Prostate gland (tissue), 2 donors: ENCODE measurements around the gene MSL3. TPM values are rescaled to one million over a fixed set of nuclear protein-coding genes. Genes with fewer than 3 reads are reported as not detected.

ENCODE experiments used
- DNase-seq: peaks from one replicate; pipeline ENCODE4 v3.0.0-alpha.2; 2019; ENCODE audit warnings: low spot score
- H3K27ac ChIP-seq, 2 donors: fragments of 200-600 bp; sonication (generic); 2 replicates each; pipeline ENCODE4 v1.5.1; 2017 to 2019
- H3K27me3 ChIP-seq: fragments of 200-600 bp; sonication (generic); replicated peaks from 2 replicates; pipeline ENCODE4 v1.5.1; 2019; ENCODE audit not compliant: insufficient read depth
- H3K36me3 ChIP-seq, 2 donors: fragments of 200-600 bp; sonication (generic); 1 replicate in 1 of 2; 2 replicates in 1 of 2; pipeline versions ENCODE4 v1.5.1 to v1.8.1; 2017 to 2019
- H3K4me1 ChIP-seq: fragments of 200-600 bp; sonication (generic); replicated peaks from 2 replicates; pipeline ENCODE4 v1.5.1; 2019
- H3K4me3 ChIP-seq, 2 donors: fragments of 200-600 bp; sonication (generic); 2 replicates each; pipeline ENCODE4 v1.5.1; 2017 to 2019
- H3K9me3 ChIP-seq: fragments of 200-600 bp; sonication (generic); 2 replicates; pipeline ENCODE4 v1.5.1; 2017
- POLR2A ChIP-seq: fragments of 450-650 bp; IDR thresholded peaks from one replicate; pipeline ENCODE4 v1.6.1; 2016; ENCODE audit warnings: antibody characterized with exemption, mild to moderate bottlenecking
- POLR2AphosphoS5 ChIP-seq: sonication (generic); formaldehyde crosslinking; IDR thresholded peaks from one replicate; pipeline ENCODE4 v1.6.1; 2017; ENCODE audit warnings: antibody characterized with exemption
- WGBS: methylation state at CpG from one replicate; pipeline ENCODE4 v1.1.5; 2018; 5-methylcytosine and 5-hydroxymethylcytosine counted together
- intact Hi-C: fragments of 100-400 bp; cut with DNase I; formaldehyde crosslinking; loops from one replicate; pipeline ENCODE4 v1.14.2; 2022
- total RNA-seq, 2 donors: library from RNA; depleted of rRNA; stranded (reverse); fragments of >200 nt; gene quantifications; one replicate each; pipeline ENCODE4 v1.1.0, GENCODE V29; 2016
- TF ChIP-seq, protein P1 (sequence below), 4 experiments: fragments of 200-600 bp in 2 of 4; fragments of 450-650 bp in 2 of 4; sonication (generic) in 2 of 4; IDR thresholded peaks; 1 replicate in 3 of 4; 2 replicates in 1 of 4; pipeline ENCODE4 v1.5.1; 2016 to 2019; ENCODE audit warnings: antibody characterized with exemption in 4 of 4, mild to moderate bottlenecking in 2 of 4, moderate library complexity in 2 of 4

The MSL3 gene
- total RNA-seq, 2 donors from 2014 or later: 13.4 to 34.8 TPM

DNA sequence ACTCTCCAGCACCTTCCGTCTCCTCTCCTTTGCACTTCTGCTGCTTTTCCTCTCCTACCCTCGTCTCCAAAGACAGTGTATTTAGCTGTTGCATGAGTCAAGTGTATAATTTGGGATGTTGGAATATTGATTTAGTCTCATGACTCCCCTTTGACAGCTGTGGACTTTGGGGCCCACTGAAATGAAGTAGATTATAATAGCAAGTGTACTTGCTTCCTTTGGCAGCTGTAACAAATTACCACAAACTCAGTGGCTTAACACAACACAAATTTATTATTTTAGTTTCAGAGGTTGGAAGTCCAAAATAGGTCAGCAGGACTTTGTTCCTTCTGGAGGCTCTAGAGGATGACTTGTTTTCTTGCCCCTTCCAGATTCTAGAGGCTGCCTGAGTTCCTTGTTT, 29.5 kb upstream of the MSL3 start:
- TF ChIP-seq POLR2AphosphoS5 (no peak), POLR2A (no peak)
- TF ChIP-seq, protein P1, sequence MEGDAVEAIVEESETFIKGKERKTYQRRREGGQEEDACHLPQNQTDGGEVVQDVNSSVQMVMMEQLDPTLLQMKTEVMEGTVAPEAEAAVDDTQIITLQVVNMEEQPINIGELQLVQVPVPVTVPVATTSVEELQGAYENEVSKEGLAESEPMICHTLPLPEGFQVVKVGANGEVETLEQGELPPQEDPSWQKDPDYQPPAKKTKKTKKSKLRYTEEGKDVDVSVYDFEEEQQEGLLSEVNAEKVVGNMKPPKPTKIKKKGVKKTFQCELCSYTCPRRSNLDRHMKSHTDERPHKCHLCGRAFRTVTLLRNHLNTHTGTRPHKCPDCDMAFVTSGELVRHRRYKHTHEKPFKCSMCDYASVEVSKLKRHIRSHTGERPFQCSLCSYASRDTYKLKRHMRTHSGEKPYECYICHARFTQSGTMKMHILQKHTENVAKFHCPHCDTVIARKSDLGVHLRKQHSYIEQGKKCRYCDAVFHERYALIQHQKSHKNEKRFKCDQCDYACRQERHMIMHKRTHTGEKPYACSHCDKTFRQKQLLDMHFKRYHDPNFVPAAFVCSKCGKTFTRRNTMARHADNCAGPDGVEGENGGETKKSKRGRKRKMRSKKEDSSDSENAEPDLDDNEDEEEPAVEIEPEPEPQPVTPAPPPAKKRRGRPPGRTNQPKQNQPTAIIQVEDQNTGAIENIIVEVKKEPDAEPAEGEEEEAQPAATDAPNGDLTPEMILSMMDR (IDR thresholded peaks at IDR 0.05): no peak
- Histone ChIP-seq H3K36me3 (no peaks in the 10 kb centered on the region), H3K27me3 (no peaks in the 10 kb centered on the region), H3K4me1 (no peaks in the 10 kb centered on the region), H3K4me3 (no peak overlapping the region), H3K27ac (no peak overlapping the region), H3K9me3 (no peaks in the 10 kb centered on the region)
- no peak for DNase-seq
- WGBS: 85% methylated on average over 2 of the region's 2 CpGs
- intact Hi-C loops: no loop called here

DNA sequence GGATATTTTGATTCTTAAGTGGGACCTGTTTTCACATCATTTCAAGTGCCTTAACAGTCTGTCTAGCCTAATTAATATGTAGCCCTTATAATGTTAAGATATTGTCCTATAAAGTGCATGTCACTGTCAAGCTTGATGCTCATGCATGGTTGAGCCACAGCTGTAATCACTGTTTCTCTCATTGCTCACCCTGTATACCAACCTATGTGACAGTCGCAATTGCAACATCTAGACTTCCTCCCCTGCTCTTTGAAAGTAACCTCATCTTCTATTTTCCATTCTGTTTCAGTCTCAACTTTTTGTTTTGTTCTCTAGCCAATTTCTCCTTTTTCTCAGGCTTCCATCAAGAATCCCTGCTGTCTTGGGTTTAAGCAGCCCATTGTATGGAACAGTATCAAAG, 24.4 kb upstream of the MSL3 start:
- DNase-seq: no peak
- Histone ChIP-seq H3K36me3 (no peaks in the 10 kb centered on the region), H3K27me3 (no peaks in the 10 kb centered on the region), H3K4me1 (no peaks in the 10 kb centered on the region), H3K9me3 (no peaks in the 10 kb centered on the region), H3K27ac (no peak overlapping the region), H3K4me3 (no peak overlapping the region)
- intact Hi-C loops: no loop called here
- 100% methylated on average over 1 of the region's 1 CpG for WGBS
- TF ChIP-seq POLR2A (no peak), POLR2AphosphoS5 (no peak)

DNA sequence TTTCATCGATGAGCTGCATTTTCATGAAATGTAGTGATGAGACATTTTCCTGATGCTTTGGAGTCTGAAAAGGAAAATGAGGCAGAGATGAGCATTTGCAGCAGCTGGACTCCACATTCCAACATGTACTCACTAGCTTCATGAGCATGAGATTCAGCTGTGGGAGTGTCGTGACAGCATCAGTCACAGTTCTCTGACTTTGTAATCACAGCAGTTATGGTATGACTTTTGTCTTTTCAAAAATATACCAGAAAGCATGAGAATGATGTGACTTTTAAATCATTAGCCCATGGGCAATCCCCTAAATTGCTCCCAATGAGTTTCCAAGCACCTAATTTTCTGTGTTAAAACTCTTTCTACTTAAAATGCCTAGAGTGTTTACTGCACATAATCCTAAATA, 18.3 kb upstream of the MSL3 start:
- WGBS: 84% methylated on average over 2 of the region's 2 CpGs
- no peaks in the 10 kb centered on the region for H3K4me1 ChIP-seq
- H3K4me3 ChIP-seq: no peak overlapping the region
- DNase-seq: no peak
- TF ChIP-seq, protein P1 (IDR thresholded peaks at IDR 0.05): no peak
- no peak for TF ChIP-seq POLR2AphosphoS5
- no peak for TF ChIP-seq POLR2A
- intact Hi-C loops: no loop called here
- H3K27ac ChIP-seq: no peak overlapping the region
- no peaks in the 10 kb centered on the region for H3K36me3 ChIP-seq
- H3K27me3 ChIP-seq: no peaks in the 10 kb centered on the region
- H3K9me3 ChIP-seq: no peaks in the 10 kb centered on the region

DNA sequence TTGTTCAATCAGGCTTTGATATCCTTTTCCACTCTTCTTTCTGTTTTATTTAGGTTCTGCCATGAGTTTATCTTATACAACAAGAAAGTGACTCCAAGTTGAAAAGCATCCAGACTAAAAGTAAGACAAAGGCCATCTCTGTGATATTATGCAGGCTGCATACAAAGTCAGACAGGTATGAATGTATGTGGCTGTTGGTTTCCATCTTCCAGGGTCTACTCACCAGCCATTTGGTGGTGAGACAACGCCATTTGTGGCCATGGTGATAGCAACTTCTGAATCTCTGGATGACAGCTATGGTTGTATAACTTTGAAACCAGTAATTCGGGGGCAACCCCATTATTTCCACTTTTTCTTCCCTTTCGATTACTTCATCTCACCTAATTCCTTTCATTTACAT, 17.2 kb upstream of the MSL3 start:
- WGBS: 99% methylated on average over 3 of the region's 3 CpGs
- no peaks in the 10 kb centered on the region for H3K4me1 ChIP-seq
- H3K27ac ChIP-seq: no peak overlapping the region
- H3K4me3 ChIP-seq: no peak overlapping the region
- TF ChIP-seq POLR2AphosphoS5: no peak
- TF ChIP-seq, protein P1 (IDR thresholded peaks at IDR 0.05): no peak
- TF ChIP-seq POLR2A: no peak
- H3K36me3 ChIP-seq: no peaks in the 10 kb centered on the region
- intact Hi-C loops: no loop called here
- no peaks in the 10 kb centered on the region for H3K9me3 ChIP-seq
- no peaks in the 10 kb centered on the region for H3K27me3 ChIP-seq
- no peak for DNase-seq

DNA sequence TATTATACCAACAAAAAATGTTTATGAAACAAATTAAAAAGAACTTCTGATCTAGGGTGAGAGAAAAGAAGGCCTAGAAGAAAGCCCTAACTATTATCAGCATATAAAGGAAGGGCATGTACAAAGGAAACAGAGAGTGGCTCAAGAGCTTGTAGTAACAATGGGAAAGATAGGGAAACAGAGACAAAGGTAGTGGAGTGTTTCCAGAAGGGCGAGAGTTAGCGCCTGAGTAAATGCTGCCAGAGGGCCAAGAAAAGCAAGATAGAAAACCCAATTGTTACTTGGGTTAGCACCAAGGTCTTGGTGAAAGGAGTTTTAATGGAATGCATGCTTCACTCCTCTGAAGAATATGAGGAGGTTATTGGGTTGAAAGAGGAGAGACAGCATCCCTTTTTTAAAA, 16.5 kb upstream of the MSL3 start:
- Histone ChIP-seq H3K4me1 (no peaks in the 10 kb centered on the region), H3K27me3 (no peaks in the 10 kb centered on the region), H3K27ac (no peak overlapping the region), H3K36me3 (no peaks in the 10 kb centered on the region), H3K4me3 (no peak overlapping the region), H3K9me3 (no peaks in the 10 kb centered on the region)
- intact Hi-C loops: no loop called here
- TF ChIP-seq POLR2A (no peak), POLR2AphosphoS5 (no peak)
- TF ChIP-seq, protein P1 (IDR thresholded peaks at IDR 0.05): no peak
- DNase-seq: no peak
- 89% methylated on average over 2 of the region's 2 CpGs for WGBS
